CD14-positive monocyte (primary cell): Measurements from ENCODE around the gene TMEM135. TPM values are rescaled to one million over a fixed set of nuclear protein-coding genes. Genes with fewer than 3 reads are reported as not detected.

Experiments
- DNase-seq, 3 donors: peaks; one replicate each; pipeline ENCODE4 v3.0.0-alpha.2; 2011 to 2022
- H2AFZ ChIP-seq: 2 replicates; pipeline ENCODE4 v1.6.0; 2012; ENCODE audit warnings: mild to moderate bottlenecking, low read depth, low read length, inconsistent platforms; ENCODE audit not compliant: insufficient read depth, poor library complexity, severe bottlenecking
- H3K27ac ChIP-seq, 2 donors: 1 replicate in 1 of 2; 2 replicates in 1 of 2; pipeline ENCODE4 v1.5.1; 2012 to 2013; ENCODE audit warnings: low read length in 2 of 2, control low read depth in 1 of 2, inconsistent platforms in 1 of 2, low read depth in 1 of 2, mild to moderate bottlenecking in 1 of 2
- H3K27me3 ChIP-seq, 2 donors: one replicate each; pipeline versions ENCODE4 v1.6.0 to v1.6.1; 2011 to 2013; ENCODE audit warnings: low read length in 2 of 2; ENCODE audit not compliant: control insufficient read depth in 2 of 2, insufficient read depth in 2 of 2
- H3K36me3 ChIP-seq, 2 donors: replicated peaks in 1 of 2; 1 replicate in 1 of 2; 2 replicates in 1 of 2; pipeline versions ENCODE4 v1.5.1 to v1.6.1; 2012 to 2013; ENCODE audit warnings: low read length in 2 of 2, control low read depth in 1 of 2, inconsistent platforms in 1 of 2, mild to moderate bottlenecking in 1 of 2; ENCODE audit not compliant: insufficient read depth in 2 of 2, control insufficient read depth in 1 of 2
- H3K4me1 ChIP-seq, 2 donors: 1 replicate in 1 of 2; 2 replicates in 1 of 2; pipeline versions ENCODE4 v1.5.1 to v1.6.1; 2012 to 2013; ENCODE audit warnings: low read length in 2 of 2, control low read depth in 1 of 2, inconsistent platforms in 1 of 2, mild to moderate bottlenecking in 1 of 2, moderate library complexity in 1 of 2; ENCODE audit not compliant: insufficient read depth in 2 of 2, control insufficient read depth in 1 of 2
- H3K4me2 ChIP-seq: replicated peaks from 2 replicates; pipeline ENCODE3; 2012; ENCODE audit warnings: low read length, moderate library complexity, mild to moderate bottlenecking; ENCODE audit not compliant: poor library complexity, severe bottlenecking; ENCODE audit errors: extremely low read depth
- H3K4me3 ChIP-seq, 3 experiments: fragments of 200-600 bp in 1 of 3; sonication (generic) in 1 of 3; replicated peaks in 1 of 3; 1 replicate in 2 of 3; 2 replicates in 1 of 3; pipeline ENCODE4 v1.5.1; 2011 to 2013; ENCODE audit warnings: low read length in 3 of 3, mild to moderate bottlenecking in 3 of 3, control low read depth in 2 of 3, low read depth in 2 of 3, inconsistent platforms in 1 of 3, moderate library complexity in 1 of 3
- H3K79me2 ChIP-seq: 2 replicates; pipeline ENCODE4 v1.6.0; 2012; ENCODE audit warnings: mild to moderate bottlenecking, control low read depth, inconsistent platforms, low read length, moderate library complexity; ENCODE audit not compliant: insufficient read depth
- H3K9ac ChIP-seq: 2 replicates; pipeline ENCODE4 v1.6.0; 2017; ENCODE audit warnings: low read length, mild to moderate bottlenecking; ENCODE audit not compliant: insufficient read depth, poor library complexity, severe bottlenecking
- H3K9me3 ChIP-seq, 2 donors: replicated peaks in 1 of 2; 1 replicate in 1 of 2; 2 replicates in 1 of 2; pipeline versions ENCODE4 v1.5.1 to v1.6.1; 2012 to 2013; ENCODE audit warnings: low read length in 2 of 2, control low read depth in 1 of 2; ENCODE audit not compliant: control insufficient read depth in 1 of 2, insufficient read depth in 1 of 2
- H4K20me1 ChIP-seq: 2 replicates; pipeline ENCODE4 v1.6.0; 2012; ENCODE audit warnings: mild to moderate bottlenecking, low read length, control low read depth, moderate library complexity; ENCODE audit not compliant: insufficient read depth
- H3K27ac Mint-ChIP-seq, 7 donors: one replicate each; pipeline ENCODE4 v1.8.0; 2020; ENCODE audit warnings: mild to moderate bottlenecking in 7 of 7, mixed read lengths in 7 of 7, moderate library complexity in 6 of 7, inconsistent platforms in 2 of 7
- H3K27me3 Mint-ChIP-seq, 3 donors: one replicate each; pipeline ENCODE4 v1.8.0; 2021 to 2022; ENCODE audit warnings: low read depth in 3 of 3, mild to moderate bottlenecking in 3 of 3, mixed read lengths in 3 of 3, moderate library complexity in 3 of 3, inconsistent platforms in 1 of 3
- H3K36me3 Mint-ChIP-seq, 2 donors: one replicate each; pipeline ENCODE4 v1.8.0; 2020; ENCODE audit warnings: mixed read lengths in 2 of 2, inconsistent platforms in 1 of 2, mild to moderate bottlenecking in 1 of 2
- H3K4me1 Mint-ChIP-seq: one replicate; pipeline ENCODE4 v1.8.0; 2020; ENCODE audit warnings: mild to moderate bottlenecking, mixed read lengths
- H3K4me3 Mint-ChIP-seq, 2 donors: one replicate each; pipeline ENCODE4 v1.8.0; 2020; ENCODE audit warnings: mild to moderate bottlenecking in 2 of 2, mixed read lengths in 2 of 2, moderate library complexity in 1 of 2
- H3K9me3 Mint-ChIP-seq, 7 donors: one replicate each; pipeline ENCODE4 v1.8.0; 2020 to 2022; ENCODE audit warnings: mixed read lengths in 7 of 7, mild to moderate bottlenecking in 6 of 7, moderate library complexity in 6 of 7, inconsistent platforms in 2 of 7
- CTCF ChIP-seq: fragments of 200-600 bp; IDR thresholded peaks from one replicate; pipeline ENCODE4 v1.8.0; 2022; ENCODE audit warnings: antibody characterized with exemption, mild to moderate bottlenecking
- WGBS: methylation state at CpG from one replicate; pipeline ENCODE4 v1.1.5; 2013; ENCODE audit warnings: missing lambda C conversion rate; ENCODE audit not compliant: insufficient coverage; 5-methylcytosine and 5-hydroxymethylcytosine counted together
- intact Hi-C, 2 donors: fragments of 100-400 bp; cut with micrococcal nuclease; formaldehyde crosslinking; loops; one replicate each; pipeline versions ENCODE4 v1.15.0 to v1.15.1; 2023
- polyA plus RNA-seq, 3 donors: library from polyadenylated mRNA; depleted of rRNA in 1 of 3; unstranded in 2 of 3; stranded (reverse) in 1 of 3; fragments of 300-500 nt in 2 of 3; fragments of >200 nt in 1 of 3; fragmentation: Illumina TruSeq in 2 of 3; gene quantifications; 1 replicate in 2 of 3; 2 replicates in 1 of 3; pipeline ENCODE4 v1.2.3, GENCODE V29; 2012 to 2021

TMEM135 gene
- polyA plus RNA-seq, 3 donors: 2.7 to 8.4 (median 5.9) TPM

GRCh38 chr11:87215236-87215635, 177.5 kb downstream of the TMEM135 start:
- WGBS: 100% methylated on average over 1 of the region's 1 CpG
- H3K4me3 ChIP-seq: no peak overlapping the region
- no peaks in the 10 kb centered on the region for H3K9me3 ChIP-seq
- H4K20me1 ChIP-seq: no peaks in the 10 kb centered on the region
- H3K79me2 ChIP-seq: no peaks in the 10 kb centered on the region
- no peaks in the 10 kb centered on the region for H3K36me3 Mint-ChIP-seq
- no peak overlapping the region for H3K9ac ChIP-seq
- H3K27me3 Mint-ChIP-seq: no peaks in the 10 kb centered on the region
- no peak overlapping the region for H2AFZ ChIP-seq
- peaks cover 0 to 10% (median 0%) of the 10 kb centered on the region in 7 donors for H3K9me3 Mint-ChIP-seq
- no peaks in the 10 kb centered on the region for H3K27me3 ChIP-seq
- H3K27ac Mint-ChIP-seq: no peak overlapping the region
- DNase-seq: no peak
- TF ChIP-seq CTCF: no peak
- H3K4me1 Mint-ChIP-seq: no peaks in the 10 kb centered on the region
- no peak overlapping the region for H3K4me2 ChIP-seq
- intact Hi-C loops: no loop called here
- H3K27ac ChIP-seq: no peak overlapping the region
- no peaks in the 10 kb centered on the region for H3K4me1 ChIP-seq
- no peak overlapping the region for H3K4me3 Mint-ChIP-seq
- no peaks in the 10 kb centered on the region for H3K36me3 ChIP-seq

- no peaks in the 10 kb centered on the region for H3K36me3 Mint-ChIP-seq
- peaks cover 0 to 2% (median 0%) of the 10 kb centered on the region in 3 donors for H3K27me3 Mint-ChIP-seq
- Histone ChIP-seq H3K27me3 (no peaks in the 10 kb centered on the region), H4K20me1 (no peaks in the 10 kb centered on the region), H3K4me3 (no peak overlapping the region), H3K79me2 (no peaks in the 10 kb centered on the region), H2AFZ (no peak overlapping the region), H3K36me3 (no peaks in the 10 kb centered on the region), H3K9ac (no peak overlapping the region), H3K9me3 (no peaks in the 10 kb centered on the region), H3K4me1 (no peaks in the 10 kb centered on the region), H3K4me2 (no peak overlapping the region), H3K27ac (no peak overlapping the region)
- H3K4me3 Mint-ChIP-seq: no peak overlapping the region
- H3K4me1 Mint-ChIP-seq: no peaks in the 10 kb centered on the region
- WGBS: no CpG with 5 or more reads among the region's 4 CpGs
- no peak for TF ChIP-seq CTCF
- DNase-seq: no peak
- H3K9me3 Mint-ChIP-seq: peaks cover 0 to 15% (median 0%) of the 10 kb centered on the region in 7 donors
- no peak overlapping the region for H3K27ac Mint-ChIP-seq
- intact Hi-C loops: no loop called here
Measured at GRCh38 chr11:87219266-87219665, 181.5 kb downstream of the TMEM135 start.
